ENCODE data around the gene SLC9A3.

Gene SLC9A3

DNA sequence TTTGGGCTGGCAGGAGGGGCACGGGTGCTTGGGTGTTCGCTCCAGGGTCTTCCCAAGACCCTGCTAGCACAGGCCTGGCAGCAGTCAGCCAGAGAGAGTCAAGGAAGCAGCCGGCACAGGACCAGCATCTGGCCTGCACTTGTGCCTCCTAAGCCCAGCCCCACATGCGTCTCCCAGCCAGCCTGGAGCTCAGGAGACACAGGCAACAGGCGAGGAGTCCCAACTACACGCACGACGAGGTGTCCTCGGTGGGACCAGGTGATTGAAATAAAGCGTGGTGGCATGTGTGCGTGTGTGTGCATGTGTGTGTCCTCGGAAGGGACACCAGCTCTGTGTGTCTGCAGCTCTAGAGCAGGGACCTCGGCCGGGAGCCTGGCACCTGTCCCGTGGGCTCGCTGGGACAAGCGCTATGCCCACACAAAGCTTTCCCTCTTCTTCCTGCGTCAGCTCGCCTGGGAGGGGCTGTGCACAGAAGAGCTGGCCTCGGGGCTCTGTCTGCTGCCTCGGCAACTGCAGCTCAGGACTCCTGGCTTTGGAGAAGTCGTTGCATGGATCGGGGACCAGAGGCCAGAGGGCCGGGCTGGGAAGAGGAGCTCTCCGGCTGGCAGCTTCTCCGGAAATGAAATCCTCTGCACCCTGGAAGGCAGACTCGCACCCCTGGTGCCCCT is 14.7 kb upstream of the SLC9A3 start:
- no peak for DNase-seq (ENCODE audit: low spot score)

DNA sequence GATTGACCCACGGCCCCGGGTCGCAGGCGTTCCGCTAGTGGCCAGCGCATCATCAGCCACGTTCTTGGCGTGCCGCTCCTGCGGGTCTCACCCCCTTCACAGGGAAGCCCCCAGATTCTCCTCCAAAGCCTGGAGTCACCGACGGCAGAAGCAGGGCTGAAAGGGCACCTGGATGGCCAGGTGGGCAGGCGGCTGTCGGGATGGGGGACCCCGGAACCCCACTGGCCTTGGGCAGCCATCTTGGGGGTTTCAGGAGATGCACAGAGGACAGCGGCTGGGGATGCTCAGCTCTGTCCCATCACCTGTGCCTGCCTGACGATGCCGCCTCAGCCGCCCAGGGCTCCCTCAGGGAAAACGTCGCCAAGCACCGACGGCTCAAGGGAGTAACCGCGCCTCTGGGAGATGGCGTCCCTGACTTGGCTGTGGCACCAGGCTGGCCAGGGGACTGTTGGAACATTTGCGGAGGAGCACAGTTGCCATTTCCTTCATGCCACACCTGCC is 14.1 kb upstream of the SLC9A3 start:
- no peak for DNase-seq (ENCODE audit: low spot score)

DNA sequence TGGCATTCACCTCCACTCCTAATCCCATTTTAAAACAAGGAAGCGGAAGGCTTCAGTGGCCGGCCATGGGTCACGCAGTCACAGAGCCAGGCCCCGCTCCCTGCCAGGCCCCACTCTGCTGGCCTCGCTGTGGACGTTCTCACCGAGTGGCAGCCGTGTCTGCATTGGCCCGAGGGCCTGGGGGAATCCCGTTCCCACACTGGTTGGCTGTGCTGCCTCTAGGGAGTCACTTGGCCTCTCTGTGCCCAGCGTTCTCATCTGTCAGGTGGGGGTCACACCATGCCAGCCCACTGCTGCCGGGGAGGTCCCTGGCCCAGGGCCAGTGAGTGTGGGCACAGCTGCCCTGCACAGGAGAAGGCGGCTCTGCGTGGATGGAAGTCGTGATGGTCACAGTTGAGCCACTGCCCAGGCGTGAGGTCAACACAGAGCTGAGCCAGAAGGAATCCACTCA is 13.4 kb upstream of the SLC9A3 start:
- DNase-seq (ENCODE audit: low spot score), result no peak

DNA sequence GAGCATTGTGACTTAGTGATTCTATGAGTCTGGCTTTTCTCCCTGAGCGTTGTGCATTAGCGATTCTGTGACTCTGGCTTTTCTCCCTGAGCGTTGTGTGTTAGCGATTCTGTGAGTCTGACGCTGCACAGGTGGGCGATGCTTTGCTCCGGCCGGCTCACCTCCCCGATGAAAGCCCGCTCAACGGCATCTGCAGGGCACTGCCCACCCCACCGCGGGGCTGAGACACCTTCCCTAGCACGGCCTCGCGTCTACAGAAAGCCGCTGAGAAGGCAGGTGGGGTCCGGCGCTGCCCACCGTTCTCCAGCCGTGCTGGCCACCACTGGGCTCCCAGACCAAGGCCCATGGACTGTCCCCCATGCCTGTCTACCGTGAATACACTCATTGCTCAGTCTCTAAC is 12.8 kb upstream of the SLC9A3 start:
- DNase-seq (ENCODE audit: low spot score), result no peak

DNA sequence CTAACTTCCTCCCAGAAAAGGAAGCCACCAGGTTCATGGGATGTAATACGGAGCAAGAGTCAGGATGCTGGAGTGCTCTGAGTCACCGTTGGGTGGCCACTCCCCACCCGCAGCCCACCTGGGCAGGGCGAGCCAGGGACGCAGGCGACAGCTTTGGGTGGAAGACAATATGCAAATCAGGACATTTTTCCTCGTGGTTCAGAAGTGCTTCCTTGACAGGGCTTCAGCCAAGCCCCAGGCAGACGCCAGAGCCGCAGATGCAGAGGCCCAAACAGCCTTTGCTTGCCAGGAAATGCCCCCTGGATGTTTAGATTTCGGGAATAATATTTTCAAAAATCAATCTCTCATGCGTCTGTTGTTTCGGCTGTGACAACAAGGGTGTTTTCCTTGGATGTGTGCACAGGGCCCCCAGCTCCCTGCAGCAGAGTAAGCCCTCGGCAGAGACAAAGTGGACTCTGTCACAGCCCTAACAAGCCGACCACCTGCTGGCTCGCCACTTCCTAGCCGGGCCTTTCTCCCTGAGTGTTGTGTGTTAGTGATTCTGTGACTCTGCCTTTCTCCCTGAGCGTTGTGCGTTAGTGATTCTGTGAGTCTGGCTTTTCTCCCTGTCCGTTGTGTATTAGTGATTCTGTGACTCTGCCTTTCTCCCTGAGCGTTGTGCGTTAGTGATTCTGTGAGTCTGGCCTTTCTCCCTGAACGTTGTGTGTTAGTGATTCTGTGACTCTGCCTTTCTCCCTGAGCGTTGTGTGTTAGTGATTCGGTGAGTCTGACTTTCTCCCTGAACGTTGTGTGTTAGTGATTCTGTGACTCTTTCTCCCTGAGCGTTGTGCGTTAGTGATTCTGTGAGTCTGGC is 11.8 kb upstream of the SLC9A3 start:
- no peak for DNase-seq (ENCODE audit: low spot score)

DNA sequence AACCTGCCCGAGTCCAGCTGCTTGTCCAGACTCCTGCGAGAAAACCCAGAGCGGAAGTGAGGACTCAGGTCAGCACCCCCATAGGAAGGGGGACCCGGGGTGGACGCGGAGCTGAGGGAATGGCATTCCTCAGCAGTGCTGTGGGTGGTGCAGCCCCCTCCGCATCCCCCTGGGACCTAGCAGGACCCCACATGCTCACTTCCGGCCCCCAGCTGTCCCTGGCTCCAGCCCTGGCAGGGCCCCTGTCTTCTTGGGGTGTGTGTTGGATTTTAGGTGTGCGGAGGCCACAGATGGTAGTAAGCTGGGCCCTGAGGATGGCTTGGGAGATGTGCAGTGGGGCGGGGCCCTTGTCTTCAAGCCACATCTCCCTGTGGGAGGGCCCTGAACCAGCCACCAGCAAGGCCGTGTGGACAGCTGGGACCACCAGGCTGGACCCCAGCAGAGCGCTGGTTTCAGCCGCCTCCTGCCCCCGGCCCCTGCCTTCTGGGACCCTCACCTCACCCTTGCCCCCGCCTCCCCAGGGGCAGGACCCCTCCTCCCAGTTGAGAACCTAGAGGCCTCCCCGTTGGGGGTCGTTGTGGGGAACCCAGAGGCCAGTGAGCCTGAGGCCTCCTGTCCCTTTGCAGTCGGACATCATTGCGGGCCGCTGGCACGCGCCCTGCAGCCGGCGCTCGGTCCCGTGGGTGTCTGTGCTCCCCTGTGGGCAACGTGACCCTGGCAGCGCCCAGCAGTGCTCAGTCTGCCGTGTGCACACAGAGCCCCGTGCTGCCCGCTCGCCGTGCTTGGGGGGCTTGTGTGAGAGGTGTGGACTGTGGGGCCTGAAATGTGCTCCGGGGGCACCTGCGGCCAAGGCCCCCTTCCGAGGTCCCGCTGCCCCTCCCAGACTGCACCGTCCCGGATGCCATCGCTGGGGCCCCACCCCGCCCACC is 10.8 kb upstream of the SLC9A3 start:
- no peak for DNase-seq (ENCODE audit: low spot score)

DNA sequence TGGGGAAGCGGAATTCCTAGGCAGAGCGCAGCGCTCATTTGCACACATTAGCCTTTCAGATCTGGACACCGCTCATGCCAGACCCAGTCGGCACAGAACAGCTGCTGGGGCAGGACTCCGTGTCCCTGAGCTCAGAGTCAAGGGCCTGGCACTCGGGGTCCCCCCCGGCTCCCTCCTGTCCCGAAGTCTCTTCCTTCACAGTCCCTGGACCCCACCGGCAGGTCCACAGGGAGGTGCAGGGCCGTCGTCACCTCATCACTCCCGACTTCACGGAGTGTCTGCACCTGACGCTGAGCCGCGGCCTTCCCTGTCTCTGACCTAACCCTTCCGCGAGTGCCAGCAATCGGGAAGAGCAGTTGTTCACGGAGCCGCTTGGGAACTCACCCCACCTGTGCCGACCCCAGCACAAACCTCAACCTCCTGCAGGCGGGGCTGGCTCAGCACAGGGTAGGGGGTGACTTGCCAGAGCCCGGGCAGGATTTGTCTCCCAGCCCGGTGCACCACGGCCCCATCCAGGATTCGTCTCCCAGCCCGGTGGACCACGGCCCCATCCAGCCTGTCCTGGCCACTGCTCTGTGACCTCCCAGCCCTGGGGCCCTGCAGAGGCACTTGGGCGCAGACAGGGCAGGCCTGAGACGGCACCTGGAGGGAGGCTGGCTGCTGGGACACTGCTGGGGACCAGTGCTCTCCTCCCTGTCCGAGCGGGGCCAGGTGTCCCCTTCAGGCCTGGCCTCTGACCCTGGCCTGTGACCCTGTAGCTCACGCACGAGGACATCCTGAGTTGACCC is 9.9 kb upstream of the SLC9A3 start:
- DNase-seq (ENCODE audit: low spot score), result no peak

DNA sequence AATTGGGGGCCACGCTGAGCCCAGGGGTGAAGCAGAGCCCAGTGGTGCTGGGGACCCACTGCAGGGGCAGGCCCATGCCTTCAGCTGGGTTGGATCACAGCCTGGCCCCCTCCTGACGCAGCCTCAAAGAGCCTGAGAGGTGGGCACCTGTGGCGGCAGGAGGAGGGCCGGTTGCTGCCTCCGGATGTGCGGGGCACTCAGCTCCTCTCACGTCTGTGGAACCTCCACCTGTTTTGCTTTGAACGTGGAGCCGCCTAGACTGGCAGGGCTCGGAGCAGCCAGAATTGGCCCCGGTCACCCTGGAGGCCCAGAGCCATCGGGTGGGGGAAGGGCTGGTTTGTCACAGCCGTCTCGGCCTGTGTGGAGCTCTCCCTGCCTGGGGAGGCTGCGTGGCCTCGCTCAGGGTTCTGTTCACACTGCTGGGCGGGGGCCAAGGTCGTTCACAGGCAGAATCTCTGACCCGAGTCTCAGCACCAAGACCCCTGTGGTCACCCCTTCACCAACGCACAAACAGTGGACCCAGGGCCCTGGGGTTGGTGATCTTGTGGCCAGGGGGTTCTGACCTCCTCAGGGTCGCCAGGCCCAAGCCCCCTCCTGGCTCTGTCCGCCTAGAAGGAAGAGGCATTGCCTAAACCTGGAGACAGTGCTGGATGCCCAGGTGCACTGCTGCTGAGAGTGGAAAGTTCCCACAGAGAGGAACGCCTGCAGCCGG is 9.2 kb upstream of the SLC9A3 start:
- DNase-seq (ENCODE audit: low spot score), result no peak

DNA sequence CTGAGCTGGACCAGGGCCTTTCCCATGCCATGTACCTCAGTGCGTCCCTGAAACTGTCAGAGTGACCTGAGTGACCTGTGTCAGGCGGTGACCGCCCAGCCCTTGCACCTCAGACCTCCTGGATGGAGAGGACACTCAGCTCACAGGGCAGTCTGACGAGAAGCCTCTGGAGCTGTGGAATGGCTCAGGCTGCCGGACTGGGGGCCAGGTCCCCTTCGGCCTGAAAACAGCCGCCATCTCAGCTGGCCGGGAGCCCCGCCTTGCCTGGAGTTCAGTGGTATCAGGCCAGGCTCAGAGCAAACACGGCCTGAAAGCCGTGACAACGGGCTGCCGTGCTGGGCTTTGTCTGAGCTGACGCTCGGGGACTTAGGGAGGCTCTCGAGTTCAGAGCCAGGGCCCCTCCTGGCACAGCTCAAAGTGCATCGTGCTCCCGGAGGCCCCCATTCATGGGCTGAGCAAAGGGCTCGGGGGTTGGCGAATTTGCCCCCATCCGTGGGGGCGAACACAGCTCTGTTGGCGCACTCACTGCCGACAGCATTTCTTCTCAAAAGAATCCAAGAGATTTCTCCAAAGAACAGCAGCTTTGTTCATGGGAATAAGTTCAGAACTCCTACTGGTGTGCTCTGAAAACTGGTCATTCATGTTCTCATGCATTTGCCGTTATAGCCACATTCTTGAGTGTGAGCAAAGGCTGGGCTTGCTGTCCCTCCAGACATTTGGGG is 8.4 kb upstream of the SLC9A3 start:
- no peak for DNase-seq (ENCODE audit: low spot score)

DNA sequence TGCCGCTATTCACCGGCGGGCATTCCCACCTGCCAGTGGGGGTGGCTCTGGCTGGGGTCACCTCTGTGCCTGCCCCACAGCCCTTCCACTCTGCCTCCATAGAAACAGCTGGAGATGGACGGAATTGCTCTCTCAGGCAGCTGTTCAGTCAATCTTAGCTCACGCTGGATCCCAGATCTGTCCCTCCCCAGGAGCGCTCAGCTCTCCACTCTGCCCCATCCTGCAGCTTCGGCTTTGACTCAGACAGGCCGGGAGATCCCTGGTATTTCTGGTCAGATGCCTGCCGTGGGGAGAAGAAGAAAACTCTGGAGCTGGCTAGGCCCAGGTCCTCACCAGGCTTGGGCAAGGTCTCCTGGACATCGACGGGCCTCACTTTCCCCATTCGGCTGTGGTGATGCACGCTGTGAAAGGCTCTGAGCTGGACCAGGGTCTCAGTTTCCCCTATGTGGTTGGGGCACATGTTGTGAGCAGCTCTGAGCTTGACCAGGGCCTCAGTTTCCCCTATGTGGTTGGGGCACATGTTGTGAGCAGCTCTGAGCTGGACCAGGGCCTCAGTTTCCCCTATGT is 7.6 kb upstream of the SLC9A3 start:
- DNase-seq (ENCODE audit: low spot score), result no peak

DNA sequence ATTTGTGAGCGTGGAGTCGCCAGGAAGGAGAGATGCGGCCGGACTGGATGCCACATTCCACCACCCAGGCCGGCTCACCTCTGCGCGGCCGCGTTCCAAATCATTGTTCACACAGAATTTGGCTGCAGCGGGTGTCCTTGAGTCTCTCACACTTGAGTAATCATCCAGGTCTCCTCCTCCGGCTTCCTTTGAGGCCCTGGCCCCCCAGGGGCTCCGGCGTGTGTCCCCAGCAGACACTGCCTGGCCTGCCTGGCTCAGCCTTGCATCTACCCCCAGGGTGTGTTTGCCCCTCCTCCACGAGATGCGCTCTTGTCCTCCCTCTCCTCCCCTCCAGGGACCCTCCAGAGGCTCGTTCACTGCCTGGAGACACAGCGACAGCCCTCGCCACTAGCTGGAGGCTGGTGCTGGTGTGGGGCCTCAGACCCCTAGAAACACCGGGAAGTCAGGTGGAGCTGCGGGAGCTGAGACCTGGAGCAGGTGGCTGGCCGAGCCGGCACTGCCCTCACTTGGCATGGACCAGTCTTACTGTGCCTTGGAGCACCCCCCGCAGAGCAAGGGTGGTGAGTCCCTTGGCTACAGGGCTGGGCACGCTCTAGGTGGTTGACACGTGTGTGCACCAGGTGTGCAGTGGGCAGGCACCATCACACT is 7.0 kb upstream of the SLC9A3 start:
- no peak for DNase-seq (ENCODE audit: low spot score)

DNA sequence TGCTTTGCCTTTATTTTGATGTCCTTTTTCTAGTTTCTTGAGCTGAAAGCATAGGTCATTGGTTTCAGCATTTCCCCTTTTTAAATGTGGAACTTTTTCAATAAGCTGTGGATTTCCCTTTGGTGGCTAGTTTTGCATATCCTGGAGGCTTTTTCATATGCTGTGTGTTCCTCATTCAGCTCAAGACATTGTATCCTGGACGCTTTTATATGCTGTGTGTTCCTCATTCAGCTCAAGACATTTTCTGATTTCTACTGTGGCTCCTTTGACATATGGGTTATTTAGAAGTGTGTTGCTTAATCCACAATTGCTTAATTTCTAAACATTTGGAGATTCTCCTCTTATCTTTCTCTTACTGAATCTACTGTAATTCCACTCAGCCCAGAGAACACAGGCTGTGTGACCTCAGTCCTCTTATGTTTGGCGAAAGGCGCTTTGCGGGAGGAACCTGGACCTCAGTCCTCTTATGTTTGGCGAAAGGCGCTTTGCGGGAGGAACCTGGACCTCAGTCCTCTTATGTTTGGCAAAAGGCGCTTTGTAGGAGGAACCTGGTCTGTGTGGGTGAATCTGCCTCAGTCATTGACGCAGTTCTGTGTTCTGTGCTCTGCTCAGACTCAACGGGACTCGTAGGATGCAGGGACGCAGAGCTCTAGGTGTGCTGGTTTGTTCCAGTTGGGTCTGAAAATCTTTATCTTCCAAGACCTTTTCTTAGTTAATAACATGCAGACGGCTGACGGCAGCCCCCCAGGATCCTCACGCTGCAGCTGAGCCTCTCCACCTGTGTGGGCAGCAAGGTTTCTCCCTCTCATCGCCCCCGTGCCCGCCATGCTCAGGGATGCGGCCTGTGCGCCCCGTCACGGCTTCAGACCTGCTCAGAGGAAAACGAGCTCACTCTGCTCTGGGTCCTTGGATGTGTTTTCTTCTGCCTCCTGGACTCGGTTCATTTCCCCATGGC is 6.0 kb upstream of the SLC9A3 start:
- DNase-seq (ENCODE audit: low spot score), result peak; percentile 80

DNA sequence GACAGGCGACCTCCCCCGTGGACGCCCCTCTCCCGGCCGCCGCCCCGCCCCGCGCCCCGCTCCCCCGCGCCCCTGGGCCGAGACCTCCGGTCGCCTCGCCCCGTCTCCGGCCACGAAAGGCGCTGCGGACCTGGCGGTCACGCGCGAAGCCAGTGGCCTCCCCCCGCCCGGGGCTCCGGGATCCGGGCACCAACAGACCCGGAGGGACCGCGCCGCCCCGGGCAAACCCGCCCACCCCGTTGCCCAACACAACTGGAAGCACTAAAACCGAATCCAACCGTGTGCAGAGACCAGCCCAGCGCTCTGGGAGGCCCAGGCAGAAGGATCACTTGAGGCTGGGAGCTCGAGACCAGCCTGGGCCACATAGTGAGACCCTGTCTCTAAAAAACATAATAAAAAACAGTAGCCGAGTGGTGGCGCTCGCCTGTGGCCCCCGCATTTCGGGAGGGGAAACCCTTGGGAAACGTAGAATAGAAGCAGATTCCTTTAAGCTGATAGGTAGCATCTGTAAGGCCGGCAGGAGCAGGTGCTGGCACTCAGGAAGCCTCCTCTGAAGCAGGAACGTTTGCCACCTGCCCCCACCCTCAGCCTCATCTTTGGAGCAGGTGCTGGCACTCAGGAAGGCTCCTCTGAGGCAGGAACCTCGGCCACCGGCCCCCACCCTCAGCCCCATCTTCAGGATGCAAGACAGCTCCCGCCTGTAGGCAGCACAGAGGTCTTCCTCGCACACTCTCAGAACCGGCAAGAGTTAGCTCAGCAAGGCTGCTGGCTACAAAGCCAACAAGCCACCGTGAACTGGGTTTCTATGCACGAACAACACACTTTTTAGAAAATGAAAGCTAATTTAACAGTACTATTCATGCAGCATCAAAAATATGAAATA is 4.6 kb upstream of the SLC9A3 start:
- DNase-seq (ENCODE audit: low spot score), result no peak

DNA sequence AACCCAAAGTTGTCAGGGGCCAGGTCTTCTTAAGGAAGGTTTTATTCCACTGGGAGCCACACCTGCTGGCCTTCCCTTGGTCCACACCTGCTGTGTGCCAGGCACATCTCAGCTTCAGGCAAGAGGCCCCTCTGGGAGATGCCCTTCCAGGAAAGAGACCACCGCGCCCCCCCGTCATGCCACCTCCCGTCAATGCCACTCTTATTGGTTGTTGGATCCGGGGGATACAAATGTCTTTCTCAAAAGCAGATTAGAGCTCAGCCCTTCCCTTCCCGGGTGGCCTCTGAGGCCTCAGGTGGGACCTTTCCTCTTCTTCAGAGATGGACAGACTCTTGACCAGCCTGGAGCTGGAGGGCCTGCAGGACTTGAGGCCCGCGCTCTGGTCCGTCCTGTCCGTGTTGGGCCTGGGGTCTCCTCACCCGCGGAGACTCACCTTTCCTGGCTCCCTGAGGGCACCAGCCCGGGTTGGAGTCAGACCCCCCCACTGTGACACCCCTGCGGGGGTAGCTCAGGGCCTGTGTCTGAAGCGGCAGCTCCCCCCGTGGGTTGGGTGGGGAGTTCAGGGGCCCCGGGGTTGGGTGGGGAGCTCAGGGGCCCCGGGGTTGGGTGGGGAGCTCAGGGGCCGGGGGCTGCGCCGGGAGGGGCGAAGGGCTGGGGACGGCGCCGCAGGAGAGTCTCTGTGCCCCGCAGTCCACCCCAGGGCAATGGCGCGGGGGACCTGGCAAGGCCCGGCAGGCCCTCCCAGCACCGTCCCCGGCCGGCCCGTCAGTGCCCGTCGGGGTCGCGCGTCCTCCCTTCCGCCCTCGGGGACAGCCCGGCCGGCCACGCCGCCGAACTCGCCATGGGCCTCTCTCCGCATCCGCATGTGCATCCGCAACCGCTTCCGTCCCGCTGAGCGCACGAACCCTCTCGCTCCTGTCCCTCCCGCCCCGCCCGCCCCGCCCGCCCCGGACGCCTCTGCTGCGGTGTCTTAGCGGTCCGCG is 3.7 kb upstream of the SLC9A3 start:
- DNase-seq (ENCODE audit: low spot score), result no peak

DNA sequence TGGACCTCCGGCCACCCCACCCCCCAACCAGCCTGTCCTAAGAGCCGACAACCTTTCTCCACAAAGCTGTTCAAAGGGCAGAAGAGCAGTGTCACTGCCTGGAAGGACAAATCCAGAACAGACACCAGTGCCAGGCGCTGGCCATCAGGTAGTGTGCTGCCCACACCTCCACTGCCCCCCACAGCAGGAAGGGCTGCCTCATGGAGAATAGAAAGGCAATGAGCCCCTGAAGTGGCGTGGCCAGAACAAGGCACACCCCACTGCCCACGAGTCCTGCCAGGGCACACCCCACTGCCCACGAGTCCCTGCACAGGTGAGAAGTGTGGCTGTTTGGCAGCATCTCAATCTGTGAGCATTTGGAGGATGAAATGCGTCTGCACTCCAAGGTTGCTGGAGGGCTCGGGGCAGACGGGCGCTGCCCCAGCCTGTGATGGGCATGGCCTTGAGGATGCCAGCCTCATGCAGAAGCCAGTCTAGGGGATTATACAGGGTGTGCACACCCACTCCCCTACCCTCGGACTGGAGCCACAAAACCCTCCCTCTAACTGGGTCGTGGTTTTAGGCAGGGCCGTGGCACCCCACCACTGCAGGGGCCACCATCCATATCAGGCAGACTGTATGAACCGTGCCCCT is 2.3 kb upstream of the SLC9A3 start:
- no peak for DNase-seq (ENCODE audit: low spot score)

All from pons (tissue), 1 donor.